ENCODE data around the gene NPY5R. TPM values are rescaled to one million over a fixed set of nuclear protein-coding genes. Genes with fewer than 3 reads are reported as not detected.

The NPY5R gene
- polyA plus RNA-seq, 3 donors: not detected

- Histone ChIP-seq H3K9me3 (replicated peaks in 1 of 2; ENCODE audit: control insufficient read depth in 1 of 2, insufficient read depth in 1 of 2, low read length in 2 of 2) (no peaks in the 10 kb centered on the region), H3K27me3 (ENCODE audit: control insufficient read depth in 2 of 2, insufficient read depth in 2 of 2, low read length in 2 of 2) (no peaks in the 10 kb centered on the region), H3K79me2 (ENCODE audit: insufficient read depth, low read length) (no peaks in the 10 kb centered on the region), H4K20me1 (ENCODE audit: insufficient read depth, low read length) (no peaks in the 10 kb centered on the region), H3K4me1 (ENCODE audit: control insufficient read depth in 1 of 2, insufficient read depth in 2 of 2, low read length in 2 of 2) (no peaks in the 10 kb centered on the region), H3K4me3 (replicated peaks in 1 of 3; ENCODE audit: low read depth in 2 of 3, low read length in 3 of 3) (no peak overlapping the region), H3K36me3 (replicated peaks in 1 of 2; ENCODE audit: control insufficient read depth in 1 of 2, insufficient read depth in 2 of 2, low read length in 2 of 2) (no peaks in the 10 kb centered on the region), H2AFZ (ENCODE audit: insufficient read depth, low read depth, low read length, poor library complexity, severe bottlenecking) (no peak overlapping the region), H3K4me2 (replicated peaks; ENCODE audit: extremely low read depth, low read length, poor library complexity, severe bottlenecking) (no peak overlapping the region), H3K9ac (ENCODE audit: insufficient read depth, low read length, poor library complexity, severe bottlenecking) (no peak overlapping the region), H3K27ac (ENCODE audit: low read depth in 1 of 2, low read length in 2 of 2) (no peak overlapping the region)
- H3K36me3 Mint-ChIP-seq: no peaks in the 10 kb centered on the region
- no peak for DNase-seq
- H3K9me3 Mint-ChIP-seq: peaks cover 0 to 5% (median 0%) of the 10 kb centered on the region in 7 donors
- no CpG with 5 or more reads among the region's 1 CpG for WGBS (ENCODE audit: insufficient coverage)
- no peak for TF ChIP-seq CTCF (IDR thresholded peaks at IDR 0.05)
- H3K4me3 Mint-ChIP-seq: no peak overlapping the region
- intact Hi-C loops (cut with micrococcal nuclease): no loop called here
- no peak overlapping the region for H3K27ac Mint-ChIP-seq
- peaks cover 0 to 5% (median 0%) of the 10 kb centered on the region in 3 donors for H3K27me3 Mint-ChIP-seq (ENCODE audit: low read depth in 3 of 3)
- H3K4me1 Mint-ChIP-seq: no peaks in the 10 kb centered on the region
Observed at GRCh38 chr4:163309466-163309865, 34.2 kb upstream of the NPY5R start.

GRCh38 chr4:163317110-163317509, 26.6 kb upstream of the NPY5R start:
- Mint-ChIP-seq H3K27me3 (ENCODE audit: low read depth in 3 of 3) (peaks cover 0 to 2% (median 0%) of the 10 kb centered on the region in 3 donors), H3K27ac (no peak overlapping the region), H3K9me3 (peaks cover 6 to 24% (median 10%) of the 10 kb centered on the region in 7 donors), H3K4me3 (no peak overlapping the region), H3K4me1 (no peaks in the 10 kb centered on the region), H3K36me3 (no peaks in the 10 kb centered on the region)
- Histone ChIP-seq H3K36me3 (replicated peaks in 1 of 2; ENCODE audit: control insufficient read depth in 1 of 2, insufficient read depth in 2 of 2, low read length in 2 of 2) (no peaks in the 10 kb centered on the region), H3K4me2 (replicated peaks; ENCODE audit: extremely low read depth, low read length, poor library complexity, severe bottlenecking) (no peak overlapping the region), H4K20me1 (ENCODE audit: insufficient read depth, low read length) (no peaks in the 10 kb centered on the region), H3K79me2 (ENCODE audit: insufficient read depth, low read length) (no peaks in the 10 kb centered on the region), H2AFZ (ENCODE audit: insufficient read depth, low read depth, low read length, poor library complexity, severe bottlenecking) (no peak overlapping the region), H3K4me1 (ENCODE audit: control insufficient read depth in 1 of 2, insufficient read depth in 2 of 2, low read length in 2 of 2) (no peaks in the 10 kb centered on the region), H3K9me3 (replicated peaks in 1 of 2; ENCODE audit: control insufficient read depth in 1 of 2, insufficient read depth in 1 of 2, low read length in 2 of 2) (peaks cover 9 to 18% of the 10 kb centered on the region in 2 donors), H3K9ac (ENCODE audit: insufficient read depth, low read length, poor library complexity, severe bottlenecking) (no peak overlapping the region), H3K27me3 (ENCODE audit: control insufficient read depth in 2 of 2, insufficient read depth in 2 of 2, low read length in 2 of 2) (no peaks in the 10 kb centered on the region), H3K4me3 (replicated peaks in 1 of 3; ENCODE audit: low read depth in 2 of 3, low read length in 3 of 3) (no peak overlapping the region), H3K27ac (ENCODE audit: low read depth in 1 of 2, low read length in 2 of 2) (no peak overlapping the region)
- TF ChIP-seq CTCF (IDR thresholded peaks at IDR 0.05): no peak
- intact Hi-C loops (cut with micrococcal nuclease): no loop called here
- 0% methylated on average over 1 of the region's 1 CpG for WGBS (ENCODE audit: insufficient coverage)
- no peak for DNase-seq
